GM19193 (cell line): ENCODE measurements around the gene RAPGEF1.

Experiments used
- POLR2A ChIP-seq: IDR thresholded peaks from 4 replicates; pipeline ENCODE4 v1.6.1; 2011; ENCODE audit not compliant: insufficient read depth, insufficient read length; ENCODE audit errors: extremely low read depth

RAPGEF1 gene

DNA sequence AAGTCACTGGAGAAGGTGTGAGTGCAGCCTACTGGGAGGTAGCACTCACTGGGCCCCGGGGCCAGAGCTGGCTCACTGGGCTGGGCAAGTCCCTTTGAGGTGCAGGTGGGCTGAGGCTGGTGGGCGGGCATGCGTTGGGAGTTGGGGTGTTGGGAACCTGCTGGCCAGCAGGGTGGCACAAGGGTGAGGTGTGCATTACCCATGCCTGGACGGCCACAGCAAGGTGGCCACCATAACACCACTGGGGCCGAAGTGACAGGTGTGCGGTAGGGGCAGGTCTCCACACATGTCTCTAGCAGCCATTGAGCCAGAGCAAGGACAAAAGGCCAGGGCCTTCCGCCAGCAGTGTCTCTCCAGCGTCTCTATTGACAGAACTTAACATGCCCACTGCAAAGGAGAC lies 172.0 kb downstream of the RAPGEF1 start:
- TF ChIP-seq POLR2A: no peak

DNA sequence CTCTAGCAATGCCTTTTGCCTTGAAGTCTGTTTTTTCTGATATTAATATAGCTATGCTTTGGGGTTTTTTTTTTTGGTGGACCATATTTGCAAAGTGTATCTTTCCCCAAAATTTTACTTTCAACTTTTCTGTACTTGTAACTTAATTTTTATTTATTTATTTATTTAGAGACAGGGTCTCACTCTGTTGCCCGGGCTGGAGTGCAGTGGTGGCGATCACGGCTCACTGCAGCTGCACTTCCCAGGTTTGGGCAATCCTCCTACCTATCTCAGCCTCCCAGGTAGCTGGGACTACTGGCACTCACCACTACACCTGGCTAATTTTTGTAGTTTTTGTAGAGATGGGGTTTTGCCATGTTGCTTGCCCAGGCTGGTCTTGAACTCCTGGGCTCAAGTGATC lies 173.7 kb downstream of the RAPGEF1 start:
- no peak for TF ChIP-seq POLR2A

DNA sequence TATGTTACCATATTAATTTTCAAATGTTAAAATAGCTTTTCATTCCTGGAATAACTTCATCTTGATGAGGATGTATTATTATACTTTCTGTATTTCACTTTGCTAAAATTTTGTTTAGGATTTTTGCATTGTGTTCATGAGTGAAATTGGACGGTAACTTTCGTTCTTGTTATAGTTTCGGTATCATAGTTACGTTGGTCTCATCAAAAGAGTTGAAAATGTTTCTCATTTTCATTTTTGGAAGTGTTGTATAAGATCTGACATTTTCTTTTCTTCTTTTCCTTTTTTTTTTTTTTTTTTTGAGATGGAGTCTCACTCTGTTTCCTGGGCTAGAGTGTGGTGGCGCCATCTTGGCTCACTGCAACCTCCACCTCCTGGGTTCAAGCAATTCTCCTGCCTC lies 174.5 kb downstream of the RAPGEF1 start:
- no peak for TF ChIP-seq POLR2A

DNA sequence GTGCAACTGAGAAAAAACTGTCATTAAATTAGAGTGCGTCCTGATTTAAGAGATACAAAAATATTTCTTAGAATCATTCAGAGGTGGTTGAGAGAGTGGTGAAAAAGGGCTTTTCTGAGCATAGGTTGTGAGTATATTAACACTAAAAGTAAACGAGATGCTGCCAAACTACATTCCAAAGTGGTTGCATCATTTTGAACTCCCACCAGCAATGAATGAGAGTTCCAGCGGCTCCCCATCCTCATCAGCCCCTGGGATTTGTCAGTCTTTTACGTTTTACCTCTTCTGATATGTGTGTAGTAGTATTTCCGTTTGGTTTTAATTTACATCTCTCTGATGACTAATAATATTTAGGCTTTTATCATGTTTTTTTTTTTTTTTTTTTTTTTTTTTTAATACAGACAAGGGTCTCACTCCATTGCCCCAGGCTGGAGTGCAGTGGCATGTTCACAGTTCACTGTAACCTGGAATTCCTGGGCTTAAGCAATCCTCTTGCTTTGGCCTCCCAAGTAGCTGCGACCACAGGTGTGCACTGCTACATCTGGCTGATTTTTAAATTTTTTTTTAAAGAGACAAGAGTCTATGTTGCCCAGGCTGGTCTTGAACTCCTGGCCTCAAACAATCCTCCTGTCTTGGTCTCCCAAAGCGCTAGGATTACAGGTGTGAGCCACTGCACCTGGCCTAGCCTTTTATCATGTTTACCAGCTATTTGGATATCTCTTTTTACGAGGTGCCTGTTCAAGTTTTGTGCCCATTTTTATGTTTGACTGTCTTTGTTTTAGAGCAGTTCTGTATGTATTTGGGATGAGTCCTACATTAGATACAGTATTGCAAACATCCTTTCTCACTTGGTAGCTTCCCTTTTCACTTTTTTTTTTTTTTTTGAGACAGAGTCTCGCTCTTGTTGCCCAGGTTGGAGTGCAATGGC lies 177.6 kb downstream of the RAPGEF1 start:
- no peak for TF ChIP-seq POLR2A

DNA sequence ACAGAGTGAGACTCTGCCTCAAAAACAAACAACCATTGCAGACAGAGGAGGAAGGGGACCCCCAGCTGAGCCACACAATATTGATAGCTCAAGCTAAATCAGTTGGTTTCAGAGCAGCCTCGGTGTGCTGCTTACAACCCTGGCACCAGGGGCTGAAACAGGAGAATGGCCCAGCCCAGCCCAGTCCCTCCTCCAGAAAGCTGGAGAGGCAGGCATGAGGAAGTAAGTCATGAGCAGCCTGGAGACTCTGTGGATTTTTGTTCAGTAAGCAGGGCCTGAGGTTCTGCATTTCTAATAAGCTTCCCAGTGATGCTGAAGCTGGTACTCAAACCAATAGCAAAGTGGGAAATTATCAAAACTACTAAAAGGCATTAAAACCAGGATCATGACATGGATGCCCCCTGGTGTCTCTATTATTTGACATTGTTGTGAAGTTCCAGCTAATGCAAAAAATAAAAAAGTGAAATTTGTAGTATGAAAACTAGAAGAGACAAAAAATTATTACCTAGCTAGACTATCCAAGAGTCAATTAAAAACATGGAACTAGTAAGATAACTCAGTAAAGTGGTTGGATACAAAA lies 180.4 kb downstream of the RAPGEF1 start:
- TF ChIP-seq POLR2A: no peak

DNA sequence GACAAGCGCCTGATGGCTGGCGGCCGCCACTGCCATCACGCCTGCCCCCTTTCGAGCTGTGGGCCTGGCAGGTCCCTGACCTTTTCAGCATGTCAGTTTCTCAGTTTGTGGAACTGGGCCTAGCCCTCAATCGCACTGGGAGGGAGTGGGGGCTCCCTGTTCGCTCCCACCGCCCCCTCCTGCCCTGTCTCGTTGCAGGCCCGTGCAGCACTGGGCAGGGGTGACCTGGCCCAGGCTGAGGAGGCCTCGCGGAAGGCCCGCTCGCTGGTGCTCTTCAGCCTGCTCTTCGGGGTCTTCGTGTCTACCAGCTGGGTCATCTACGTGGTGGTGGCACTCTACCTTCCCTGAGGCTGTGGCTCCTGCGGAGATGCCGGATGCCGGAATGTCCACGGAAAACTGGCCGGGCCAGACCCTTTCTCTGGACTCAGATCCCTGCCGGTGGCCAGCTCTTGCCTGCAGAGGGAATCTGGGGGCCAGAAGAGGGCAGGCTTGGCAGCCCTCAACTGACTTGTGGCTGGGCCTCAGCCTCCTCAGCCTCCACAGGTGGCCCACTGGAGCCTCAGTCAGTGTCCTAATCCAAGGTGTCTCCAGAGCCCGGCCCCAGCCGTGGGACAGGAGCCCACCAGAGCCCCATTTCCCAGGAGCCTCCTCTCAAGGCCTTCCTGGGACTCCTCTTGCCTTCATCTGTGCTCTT lies 181.9 kb downstream of the RAPGEF1 start:
- TF ChIP-seq POLR2A: no peak

DNA sequence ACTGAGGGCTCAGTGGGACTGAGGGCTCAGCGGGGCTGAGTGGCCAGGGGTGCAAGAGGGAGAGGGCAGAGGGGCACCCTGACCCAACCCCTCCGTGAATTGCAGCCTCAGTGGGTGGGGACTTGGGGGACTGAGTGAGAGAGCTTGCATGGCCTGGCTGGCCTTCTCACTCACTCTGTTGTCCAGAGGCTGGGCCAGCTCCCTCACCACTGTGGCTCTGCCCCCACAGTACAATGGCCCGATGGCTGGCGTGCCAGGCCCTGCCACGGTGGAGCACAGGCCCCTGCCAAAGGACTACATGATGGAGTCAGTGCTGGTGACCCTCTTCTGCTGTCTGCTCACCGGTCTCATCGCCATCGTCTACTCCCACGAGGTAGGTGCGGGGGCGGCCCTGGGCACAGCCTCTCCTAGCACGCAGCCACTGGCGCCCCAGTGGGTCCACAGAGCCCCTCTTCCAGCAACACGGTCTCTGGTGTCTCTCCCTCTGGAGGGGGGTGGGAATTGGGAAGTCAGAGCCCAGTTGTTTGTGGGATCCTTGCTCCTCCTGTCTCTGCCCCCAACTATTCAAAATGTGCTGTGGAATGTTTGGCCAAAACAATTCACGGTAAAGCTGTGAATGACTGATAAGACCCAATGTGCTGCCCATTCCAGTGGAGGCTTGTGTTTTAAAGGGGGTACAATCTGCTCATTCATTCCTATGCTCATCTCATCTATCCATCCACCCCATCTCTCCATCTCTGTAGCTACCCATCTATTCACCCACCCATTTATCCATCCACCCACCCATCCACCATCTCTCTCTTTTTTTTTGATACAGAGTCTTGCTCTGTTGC lies 183.8 kb downstream of the RAPGEF1 start:
- no peak for TF ChIP-seq POLR2A

DNA sequence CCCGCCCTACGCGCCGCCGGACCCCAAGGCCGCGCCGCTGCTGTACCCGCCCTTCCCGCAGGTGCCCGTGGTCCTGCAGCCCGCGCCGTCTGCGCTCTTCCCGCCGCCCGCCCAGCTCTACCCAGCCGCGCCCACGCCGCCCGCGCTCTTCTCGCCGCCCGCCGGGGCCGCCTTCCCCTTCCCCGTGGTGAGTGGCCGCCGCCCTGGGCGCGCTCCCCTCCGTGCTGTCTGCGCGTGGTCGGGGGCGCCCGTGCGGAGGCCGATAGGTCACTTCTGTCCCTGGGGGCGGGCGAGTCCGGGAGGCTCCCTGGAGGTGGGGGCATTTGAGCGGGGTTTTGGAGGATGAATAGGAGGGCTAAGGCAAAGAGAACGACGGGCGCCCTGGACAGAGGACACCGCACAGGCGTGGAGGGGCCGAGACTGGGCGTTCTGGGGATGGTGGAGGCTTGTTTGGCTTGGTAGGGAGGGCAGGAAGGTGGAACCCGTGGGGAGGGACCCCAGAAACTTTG lies 185.0 kb downstream of the RAPGEF1 start:
- no peak for TF ChIP-seq POLR2A

DNA sequence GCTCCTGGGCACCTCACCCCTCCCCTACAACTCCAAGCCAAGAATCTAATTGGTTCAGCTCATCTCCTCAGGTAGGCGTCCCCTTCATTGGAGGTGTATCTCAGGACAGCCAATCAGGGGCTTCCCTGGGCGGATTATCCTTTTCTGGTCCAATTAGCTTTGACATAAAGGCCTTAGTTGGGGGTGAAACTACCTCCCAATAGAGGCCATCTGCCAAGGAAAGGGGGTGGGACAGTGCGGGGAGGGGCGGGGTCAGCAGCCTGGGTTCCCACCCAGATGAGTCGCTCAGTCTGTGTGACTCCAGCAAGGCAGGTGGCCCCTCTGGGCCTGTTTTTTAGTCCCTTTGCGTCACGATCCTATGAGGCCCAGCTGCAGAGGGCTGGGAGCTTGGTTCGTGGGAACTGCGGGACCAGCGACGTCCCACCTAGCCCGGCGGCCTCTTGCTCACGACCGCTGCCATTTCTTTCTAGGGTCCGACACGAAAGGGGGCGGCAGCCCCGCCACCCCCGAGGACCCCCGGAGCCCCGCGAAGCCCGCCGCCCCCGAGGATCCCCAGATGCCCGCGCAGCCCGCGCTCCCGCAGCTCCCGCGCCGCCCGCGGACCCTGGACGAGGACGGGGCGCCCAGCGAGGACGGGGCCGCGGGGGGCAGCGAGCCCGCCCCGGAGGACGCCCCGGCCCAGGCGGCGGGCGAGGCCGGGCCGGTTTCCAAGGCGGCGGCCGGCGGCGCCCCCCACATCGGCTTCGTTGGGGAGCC lies 185.6 kb downstream of the RAPGEF1 start:
- TF ChIP-seq POLR2A: no peak

DNA sequence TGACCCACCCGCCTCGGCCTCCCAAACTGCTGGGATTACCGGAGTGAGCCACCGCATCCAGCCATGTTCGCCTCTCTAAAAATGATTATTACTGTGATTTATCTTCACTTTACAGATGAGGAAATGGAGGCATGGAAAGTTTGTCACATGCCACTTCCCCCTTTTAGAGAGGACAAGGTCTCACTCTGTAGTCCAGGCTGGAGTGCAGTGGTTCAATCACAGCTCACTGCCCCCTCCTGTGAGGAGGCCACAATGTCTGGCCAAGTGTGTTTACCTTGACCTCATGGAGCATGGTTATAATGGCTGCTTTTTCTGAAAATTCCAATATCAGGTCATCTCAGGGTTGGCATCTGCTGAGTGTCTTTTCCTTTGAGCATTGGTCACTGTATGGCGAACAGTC lies 187.8 kb downstream of the RAPGEF1 start:
- TF ChIP-seq POLR2A: no peak

DNA sequence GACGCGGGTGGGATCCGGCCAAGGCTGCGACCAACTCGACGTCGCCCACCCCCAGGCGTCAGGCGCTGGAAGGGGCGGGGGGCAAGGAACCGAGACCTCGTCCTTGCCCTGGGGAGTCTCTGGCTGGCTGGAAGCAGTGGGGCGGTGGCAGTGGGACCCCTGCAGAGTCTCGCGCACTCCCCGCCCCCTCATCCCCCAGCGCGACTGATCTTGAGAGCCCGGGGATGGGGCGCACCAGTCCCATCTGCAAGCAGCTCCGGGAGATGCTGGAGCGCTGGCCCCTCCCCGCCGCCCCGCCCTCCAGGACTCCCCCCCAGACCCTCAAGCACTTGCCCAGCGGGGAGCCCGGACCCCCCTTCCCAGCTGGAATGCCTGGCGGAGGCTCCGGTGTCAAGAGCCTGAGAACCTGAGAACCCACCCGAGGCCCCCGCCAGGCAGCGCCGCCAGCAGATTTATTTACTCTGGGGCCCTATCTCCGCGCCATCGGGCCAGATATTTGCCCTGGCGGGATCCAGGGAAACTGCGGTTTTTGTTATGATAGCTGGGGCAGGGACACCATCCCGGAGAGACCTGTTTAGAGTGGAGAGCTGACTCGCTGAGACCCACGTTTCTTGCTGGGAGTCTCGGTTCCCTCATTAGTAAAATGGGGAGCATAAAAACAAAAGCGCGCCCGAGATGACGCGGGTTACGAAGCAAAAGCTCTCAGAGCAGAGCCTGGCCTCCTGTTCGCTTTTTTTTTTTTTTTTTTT lies 193.4 kb downstream of the RAPGEF1 start:
- no peak for TF ChIP-seq POLR2A

DNA sequence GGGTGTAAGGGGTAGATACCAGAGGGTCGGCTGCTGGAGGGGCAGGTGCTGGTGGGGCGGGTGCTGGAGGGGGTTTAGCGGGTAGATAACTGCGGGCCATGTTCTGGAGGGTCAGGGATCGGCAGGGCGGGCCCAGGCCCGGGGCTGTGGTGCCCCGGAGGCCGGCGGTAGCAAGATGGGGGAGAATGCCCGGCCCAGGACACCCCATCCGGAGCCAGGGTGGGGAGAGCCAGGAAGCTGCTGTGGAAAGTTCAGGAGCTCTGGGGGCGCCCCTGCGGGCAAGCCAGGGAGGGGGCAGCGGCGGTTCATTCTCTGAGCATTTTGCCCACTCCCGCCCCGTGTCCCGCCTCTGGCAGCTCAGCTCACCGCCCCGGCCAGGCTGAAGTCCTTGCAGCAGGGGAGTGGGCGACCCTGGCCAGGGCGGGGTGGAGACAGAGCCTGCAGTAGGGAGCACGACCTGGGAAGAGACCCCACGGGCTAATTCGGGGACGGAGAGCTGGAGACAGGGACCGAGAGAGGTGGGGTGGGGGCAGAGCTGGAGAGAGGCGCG lies 194.0 kb downstream of the RAPGEF1 start:
- TF ChIP-seq POLR2A: no peak
